Umbilical cord (tissue), 2 donors: ENCODE data around the gene METTL23. TPM values are rescaled to one million over a fixed set of nuclear protein-coding genes. Genes with fewer than 3 reads are reported as not detected.

Experiments used
- DNase-seq: peaks from one replicate; pipeline ENCODE4 v3.0.0-alpha.2; 2015; ENCODE audit warnings: low spot score
- total RNA-seq: library from RNA; depleted of rRNA; stranded (reverse); fragments of >200 nt; gene quantifications from one replicate; pipeline ENCODE4 v1.2.3, GENCODE V29; 2014; ENCODE audit warnings: low replicate concordance; ENCODE audit not compliant: insufficient read depth

METTL23 gene
- total RNA-seq, 1 donor from 2014 or later: 16.9 TPM

- DNase-seq: no peak
Measured at GRCh38 chr17:76757256-76757655, 30.6 kb downstream of the METTL23 start.

- no peak for DNase-seq
Measured at GRCh38 chr17:76758570-76758969, 31.9 kb downstream of the METTL23 start.

- DNase-seq: peak; percentile 96
Measured at GRCh38 chr17:76772842-76773525, 46.3 kb downstream of the METTL23 start.

GRCh38 chr17:76775021-76775600 lies 48.5 kb downstream of the METTL23 start:
- peak; percentile 95 for DNase-seq

- DNase-seq: no peak
Measured at GRCh38 chr17:76781056-76781982, 54.7 kb downstream of the METTL23 start.

GRCh38 chr17:76783146-76783545 lies 56.5 kb downstream of the METTL23 start:
- no peak for DNase-seq

Other genes starting within 250 kb of the METTL23 start
- 21.4 TPM for gene RHBDF2, start 225.4 kb upstream of the METTL23 start, total RNA-seq
- gene CYGB, start 189.1 kb upstream of the METTL23 start, total RNA-seq: 0.24 TPM
- gene PRCD, start 186.8 kb upstream of the METTL23 start, total RNA-seq: 1.9 TPM
- gene ST6GALNAC2, start 141.0 kb upstream of the METTL23 start, total RNA-seq: not detected
- not detected for gene ST6GALNAC1, start 83.1 kb upstream of the METTL23 start, total RNA-seq
- gene MXRA7, start 15.9 kb upstream of the METTL23 start, total RNA-seq: 321 TPM
- gene JMJD6, start 233 bp upstream of the METTL23 start, total RNA-seq: 40.4 TPM
- gene SRSF2, start 10.5 kb downstream of the METTL23 start, total RNA-seq: 70.5 TPM
- 55.9 TPM for gene MFSD11, start 11.3 kb downstream of the METTL23 start, total RNA-seq
- not detected for gene MGAT5B, start 141.6 kb downstream of the METTL23 start, total RNA-seq